HEK293 (cell line): ENCODE results near the gene C2CD2L.
A peak's percentile ranks its signal among the peaks of the same experiment; 100 is the strongest.

Experiments used
- CTCF ChIA-PET: fragments of 350-600 bp; formaldehyde crosslinking; extraction: SDS; loops from one replicate; lab custom pipeline; 2021; ENCODE audit warnings: antibody characterized with exemption; lab: Yijun Ruan, JAX
- POLR2A ChIA-PET: fragments of 300-600 bp; formaldehyde crosslinking; extraction: SDS; loops from one replicate; lab custom pipeline; 2020; ENCODE audit warnings: antibody characterized with exemption, inconsistent platforms; lab: Yijun Ruan, JAX
- H3K27ac ChIP-seq: fragments of 200-500 bp; sonication (Bioruptor generic); 2 replicates; pipeline ENCODE4 v1.5.1; 2014; ENCODE audit warnings: low read depth, low read length, control low read depth, inconsistent platforms; ENCODE audit errors: extremely low read depth
- H3K36me3 ChIP-seq, 2 experiments: fragments of 200-500 bp in 1 of 2; sonication (Bioruptor generic) in 1 of 2; 1 replicate in 1 of 2; 2 replicates in 1 of 2; pipeline ENCODE4 v1.5.1; 2014 to 2017; ENCODE audit warnings: inconsistent platforms in 2 of 2, low read length in 2 of 2; ENCODE audit not compliant: control insufficient read depth in 2 of 2, insufficient read depth in 1 of 2
- H3K4me1 ChIP-seq: fragments of 200-500 bp; sonication (Bioruptor generic); 2 replicates; pipeline ENCODE4 v1.5.1; 2014; ENCODE audit warnings: mild to moderate bottlenecking, low read length, inconsistent platforms; ENCODE audit not compliant: control insufficient read depth, insufficient read depth
- H3K4me3 ChIP-seq: 2 replicates; pipeline ENCODE4 v1.5.1; 2011; ENCODE audit warnings: low read depth, mild to moderate bottlenecking, control low read depth, low read length, moderate library complexity
- H3K9me3 ChIP-seq: fragments of 200-500 bp; sonication (Bioruptor generic); 2 replicates; pipeline ENCODE4 v1.5.1; 2014; ENCODE audit warnings: low read depth, low read length, inconsistent platforms; ENCODE audit not compliant: control insufficient read depth, insufficient read depth
- EGR2 ChIP-seq: fragments of 450-650 bp; formaldehyde crosslinking; IDR thresholded peaks from 2 replicates; pipeline ENCODE4 v1.5.1; 2016; ENCODE audit warnings: low read depth, missing biosample characterization, missing genetic modification characterization
- GLIS1 ChIP-seq: fragments of 450-650 bp; formaldehyde crosslinking; IDR thresholded peaks from 2 replicates; pipeline ENCODE4 v1.5.1; 2016; ENCODE audit warnings: missing biosample characterization, missing genetic modification characterization
- HOXA7 ChIP-seq: sonication (generic); formaldehyde crosslinking; IDR thresholded peaks from 2 replicates; pipeline ENCODE4 v1.8.1; 2022; ENCODE audit warnings: missing genetic modification reagents, borderline replicate concordance
- KLF1 ChIP-seq: fragments of 450-650 bp; formaldehyde crosslinking; IDR thresholded peaks from 2 replicates; pipeline ENCODE4 v1.5.1; 2016; ENCODE audit warnings: missing biosample characterization, missing genetic modification characterization
- PATZ1 ChIP-seq: fragments of 450-650 bp; formaldehyde crosslinking; IDR thresholded peaks from 2 replicates; pipeline ENCODE4 v1.5.1; 2016; ENCODE audit warnings: missing biosample characterization, missing genetic modification characterization
- SCRT1 ChIP-seq: fragments of 450-650 bp; formaldehyde crosslinking; IDR thresholded peaks from 2 replicates; pipeline ENCODE4 v1.5.1; 2016; ENCODE audit warnings: missing biosample characterization, missing genetic modification characterization, borderline replicate concordance
- WT1 ChIP-seq: fragments of 450-650 bp; formaldehyde crosslinking; IDR thresholded peaks from 2 replicates; pipeline ENCODE4 v1.5.1; 2016; ENCODE audit warnings: missing biosample characterization, missing genetic modification characterization
- ZBTB21 ChIP-seq: fragments of 450-650 bp; formaldehyde crosslinking; IDR thresholded peaks from 2 replicates; pipeline ENCODE4 v1.5.1; 2017; ENCODE audit warnings: missing biosample characterization, missing genetic modification characterization
- ZBTB48 ChIP-seq: fragments of 450-650 bp; formaldehyde crosslinking; IDR thresholded peaks from 2 replicates; pipeline ENCODE4 v1.5.1; 2016; ENCODE audit warnings: missing biosample characterization, missing genetic modification characterization
- ZBTB7A ChIP-seq: fragments of 450-650 bp; formaldehyde crosslinking; IDR thresholded peaks from 2 replicates; pipeline ENCODE4 v1.5.1; 2016; ENCODE audit warnings: low read depth, missing biosample characterization, missing genetic modification characterization
- ZFHX2 ChIP-seq: fragments of 450-650 bp; formaldehyde crosslinking; conservative IDR thresholded peaks from 2 replicates; pipeline ENCODE4 v1.5.1; 2016; ENCODE audit warnings: missing biosample characterization, missing genetic modification characterization
- ZIC2 ChIP-seq: fragments of 450-650 bp; formaldehyde crosslinking; IDR thresholded peaks from 2 replicates; pipeline ENCODE4 v1.5.1; 2016; ENCODE audit warnings: missing biosample characterization, missing genetic modification characterization
- ZNF157 ChIP-seq: fragments of 450-650 bp; formaldehyde crosslinking; IDR thresholded peaks from 2 replicates; pipeline ENCODE4 v1.5.1; 2016; ENCODE audit warnings: missing biosample characterization, missing genetic modification characterization
- ZNF169 ChIP-seq: fragments of 450-650 bp; formaldehyde crosslinking; IDR thresholded peaks from 2 replicates; pipeline ENCODE4 v1.5.1; 2016; ENCODE audit warnings: missing biosample characterization, missing genetic modification characterization
- ZNF335 ChIP-seq: fragments of 450-650 bp; formaldehyde crosslinking; conservative IDR thresholded peaks from 2 replicates; pipeline ENCODE4 v1.5.1; 2016; ENCODE audit warnings: missing biosample characterization, missing genetic modification characterization
- ZNF341 ChIP-seq: fragments of 450-650 bp; formaldehyde crosslinking; IDR thresholded peaks from 2 replicates; pipeline ENCODE4; 2016; ENCODE audit warnings: low read depth, missing biosample characterization, missing genetic modification characterization
- ZNF354C ChIP-seq: fragments of 450-650 bp; formaldehyde crosslinking; IDR thresholded peaks from 2 replicates; pipeline ENCODE4 v1.5.1; 2016; ENCODE audit warnings: missing biosample characterization, missing genetic modification characterization, low read depth, borderline replicate concordance
- ZNF366 ChIP-seq: fragments of 450-650 bp; formaldehyde crosslinking; conservative IDR thresholded peaks from 2 replicates; pipeline ENCODE4 v1.5.1; 2016; ENCODE audit warnings: missing biosample characterization, missing genetic modification characterization
- ZNF501 ChIP-seq: fragments of 450-650 bp; formaldehyde crosslinking; IDR thresholded peaks from 2 replicates; pipeline ENCODE4 v1.5.1; 2016; ENCODE audit warnings: missing biosample characterization, missing genetic modification characterization
- ZNF510 ChIP-seq: fragments of 450-650 bp; formaldehyde crosslinking; IDR thresholded peaks from 2 replicates; pipeline ENCODE4 v1.5.1; 2018; ENCODE audit warnings: mild to moderate bottlenecking, missing genetic modification characterization, missing biosample characterization; ENCODE audit not compliant: insufficient replicate concordance
- ZNF580 ChIP-seq: fragments of 450-650 bp; formaldehyde crosslinking; IDR thresholded peaks from 2 replicates; pipeline ENCODE4 v1.5.1; 2016; ENCODE audit warnings: missing biosample characterization, missing genetic modification characterization
- ZNF596 ChIP-seq: fragments of 450-650 bp; IDR thresholded peaks from 2 replicates; pipeline ENCODE4 v1.5.0; 2018; ENCODE audit warnings: missing biosample characterization, mild to moderate bottlenecking, missing genetic modification characterization, moderate library complexity
- ZNF658 ChIP-seq: fragments of 450-650 bp; formaldehyde crosslinking; IDR thresholded peaks from 2 replicates; pipeline ENCODE4; 2016; ENCODE audit warnings: missing biosample characterization, missing genetic modification characterization
- ZNF747 ChIP-seq: fragments of 450-650 bp; formaldehyde crosslinking; IDR thresholded peaks from 2 replicates; pipeline ENCODE4 v1.5.1; 2016; ENCODE audit warnings: missing biosample characterization, missing genetic modification characterization
- ZNF785 ChIP-seq: fragments of 450-650 bp; formaldehyde crosslinking; IDR thresholded peaks from 2 replicates; pipeline ENCODE4 v1.5.1; 2016; ENCODE audit warnings: missing biosample characterization, missing genetic modification characterization
- TF ChIP-seq, protein P1 (sequence below): fragments of 450-650 bp; formaldehyde crosslinking; IDR thresholded peaks from 2 replicates; pipeline ENCODE4 v1.5.1; 2016; ENCODE audit warnings: missing biosample characterization, missing genetic modification characterization
- TF ChIP-seq, protein P2 (sequence below): fragments of 450-650 bp; formaldehyde crosslinking; optimal IDR thresholded peaks from 2 replicates; pipeline ENCODE3; 2016; ENCODE audit warnings: missing biosample characterization, mild to moderate bottlenecking, missing genetic modification characterization
- TF ChIP-seq, protein P3 (sequence below): fragments of 450-650 bp; formaldehyde crosslinking; conservative IDR thresholded peaks from 2 replicates; pipeline ENCODE4 v1.5.1; 2016; ENCODE audit warnings: low read depth, missing biosample characterization, missing genetic modification characterization

C2CD2L gene

GRCh38 chr11:119148720-119149017 is 41.5 kb downstream of the C2CD2L start (continued):
- TF ChIP-seq ZNF658 (tag by site-specific recombination) (no peak), ZFHX2 (tag by site-specific recombination) (peak; percentile 23; the same call in 1 of the 2 replicates), ZNF510 (no peak), ZBTB7A (no peak), HOXA7 (CRISPR knock-in tag) (no peak), ZNF169 (tag by site-specific recombination) (no peak), ZBTB48 (tag by site-specific recombination) (peak; percentile 16; the same call in 1 of the 2 replicates), ZIC2 (peak; percentile 42), EGR2 (peak; percentile 30; the same call in 1 of the 2 replicates), ZNF747 (tag by site-specific recombination) (no peak), ZNF157 (tag by site-specific recombination) (no peak), ZNF596 (tag by site-specific recombination) (no peak), ZNF501 (tag by site-specific recombination) (no peak), ZNF341 (tag by site-specific recombination) (peak; percentile 25; the same call in 1 of the 2 replicates), GLIS1 (tag by site-specific recombination) (peak; percentile 77), ZNF580 (tag by site-specific recombination) (no peak), ZNF366 (tag by site-specific recombination) (no peak), ZNF785 (tag by site-specific recombination) (no peak)
- TF ChIP-seq, protein P1, sequence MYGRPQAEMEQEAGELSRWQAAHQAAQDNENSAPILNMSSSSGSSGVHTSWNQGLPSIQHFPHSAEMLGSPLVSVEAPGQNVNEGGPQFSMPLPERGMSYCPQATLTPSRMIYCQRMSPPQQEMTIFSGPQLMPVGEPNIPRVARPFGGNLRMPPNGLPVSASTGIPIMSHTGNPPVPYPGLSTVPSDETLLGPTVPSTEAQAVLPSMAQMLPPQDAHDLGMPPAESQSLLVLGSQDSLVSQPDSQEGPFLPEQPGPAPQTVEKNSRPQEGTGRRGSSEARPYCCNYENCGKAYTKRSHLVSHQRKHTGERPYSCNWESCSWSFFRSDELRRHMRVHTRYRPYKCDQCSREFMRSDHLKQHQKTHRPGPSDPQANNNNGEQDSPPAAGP, result peak; percentile 10; the same call in 1 of the 2 replicates
- TF ChIP-seq, protein P2, sequence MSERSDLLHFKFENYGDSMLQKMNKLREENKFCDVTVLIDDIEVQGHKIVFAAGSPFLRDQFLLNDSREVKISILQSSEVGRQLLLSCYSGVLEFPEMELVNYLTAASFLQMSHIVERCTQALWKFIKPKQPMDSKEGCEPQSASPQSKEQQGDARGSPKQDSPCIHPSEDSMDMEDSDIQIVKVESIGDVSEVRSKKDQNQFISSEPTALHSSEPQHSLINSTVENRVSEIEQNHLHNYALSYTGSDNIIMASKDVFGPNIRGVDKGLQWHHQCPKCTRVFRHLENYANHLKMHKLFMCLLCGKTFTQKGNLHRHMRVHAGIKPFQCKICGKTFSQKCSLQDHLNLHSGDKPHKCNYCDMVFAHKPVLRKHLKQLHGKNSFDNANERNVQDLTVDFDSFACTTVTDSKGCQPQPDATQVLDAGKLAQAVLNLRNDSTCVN, result peak; percentile 76

DNA sequence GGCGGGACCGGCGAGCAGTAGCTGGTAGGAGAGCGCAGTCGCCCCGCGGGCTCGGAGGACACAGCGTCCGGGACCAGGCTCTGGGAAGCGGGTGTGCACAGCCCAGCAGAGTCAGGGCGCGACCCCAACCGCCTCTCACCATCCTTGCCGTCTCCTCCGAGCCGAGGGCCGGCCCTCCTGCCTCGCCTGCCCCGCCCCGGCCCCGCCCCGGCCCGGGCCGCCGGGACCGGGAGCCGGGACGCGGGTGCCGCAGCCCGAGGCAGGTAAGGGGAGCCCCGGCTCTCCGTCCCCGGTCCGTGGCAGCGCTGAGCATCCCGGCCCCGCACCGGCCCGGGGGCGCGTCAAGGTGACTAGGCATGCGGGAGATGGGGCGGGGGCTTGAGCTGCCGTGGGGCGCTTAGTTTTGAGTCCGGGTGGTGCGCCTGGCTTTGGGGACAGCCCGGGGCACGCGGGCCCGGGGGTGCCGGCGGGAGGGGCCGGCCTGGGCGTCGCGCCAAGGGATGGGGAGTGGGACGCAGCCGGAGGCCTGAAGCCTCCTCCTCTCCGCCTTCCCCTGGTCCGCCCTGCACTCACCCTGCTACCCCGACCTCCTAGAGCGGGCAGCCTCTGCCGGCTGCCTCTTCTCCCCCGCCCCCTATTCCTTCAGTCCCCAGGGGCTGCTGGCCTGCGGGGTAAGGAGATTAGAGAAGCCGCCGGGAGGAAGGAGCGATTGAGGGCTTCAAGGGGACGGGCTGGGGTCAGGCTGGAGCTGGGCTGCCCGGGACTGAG is 42.1 kb downstream of the C2CD2L start, which contains the start of gene ABCG4:
Gene ABCG4, plus strand, starts transcription at position 35 of the 768 bp plus-strand sequence. CDS start 914 bp downstream, outside the sequence.
- POLR2A ChIA-PET, result interaction anchor here (1.0 to 1.8 kb wide), 2 partner anchors 20 to 168 kb away, joined by 3 to 6 read pairs; partner anchors contain the start of gene MCAM
- no peak within 1 kb of the TSS; the same call in 1 of the 2 replicates for H3K27ac ChIP-seq
- CTCF ChIA-PET, result interaction anchor here (0.7 to 1.0 kb wide), 3 partner anchors 20 to 158 kb away, joined by 3 to 4 read pairs (median 3); partner anchors contain the start of gene CBL
- H3K9me3 ChIP-seq, result no peaks in the 10 kb centered on the region
- H3K36me3 ChIP-seq, result peaks cover 0 to 8% of the 10 kb centered on the region in 2 experiments; a peak in 1 of 3 replicates
- no peaks in the 10 kb centered on the region for H3K4me1 ChIP-seq
- H3K4me3 ChIP-seq, result peak within 1 kb of the TSS; percentile 56
- TF ChIP-seq ZIC2 (peak; percentile 79), WT1 (tag by site-specific recombination) (peak; percentile 47; the same call in 1 of the 2 replicates), ZNF335 (peak; percentile 22; the same call in 1 of the 2 replicates), PATZ1 (peak; percentile 62), ZNF341 (tag by site-specific recombination) (peak; percentile 85), SCRT1 (tag by site-specific recombination) (no peak), ZNF354C (tag by site-specific recombination) (no peak), ZBTB21 (tag by site-specific recombination) (no peak), KLF1 (peak; percentile 64)
- TF ChIP-seq, protein P2, result peak; percentile 38
- TF ChIP-seq, protein P3, sequence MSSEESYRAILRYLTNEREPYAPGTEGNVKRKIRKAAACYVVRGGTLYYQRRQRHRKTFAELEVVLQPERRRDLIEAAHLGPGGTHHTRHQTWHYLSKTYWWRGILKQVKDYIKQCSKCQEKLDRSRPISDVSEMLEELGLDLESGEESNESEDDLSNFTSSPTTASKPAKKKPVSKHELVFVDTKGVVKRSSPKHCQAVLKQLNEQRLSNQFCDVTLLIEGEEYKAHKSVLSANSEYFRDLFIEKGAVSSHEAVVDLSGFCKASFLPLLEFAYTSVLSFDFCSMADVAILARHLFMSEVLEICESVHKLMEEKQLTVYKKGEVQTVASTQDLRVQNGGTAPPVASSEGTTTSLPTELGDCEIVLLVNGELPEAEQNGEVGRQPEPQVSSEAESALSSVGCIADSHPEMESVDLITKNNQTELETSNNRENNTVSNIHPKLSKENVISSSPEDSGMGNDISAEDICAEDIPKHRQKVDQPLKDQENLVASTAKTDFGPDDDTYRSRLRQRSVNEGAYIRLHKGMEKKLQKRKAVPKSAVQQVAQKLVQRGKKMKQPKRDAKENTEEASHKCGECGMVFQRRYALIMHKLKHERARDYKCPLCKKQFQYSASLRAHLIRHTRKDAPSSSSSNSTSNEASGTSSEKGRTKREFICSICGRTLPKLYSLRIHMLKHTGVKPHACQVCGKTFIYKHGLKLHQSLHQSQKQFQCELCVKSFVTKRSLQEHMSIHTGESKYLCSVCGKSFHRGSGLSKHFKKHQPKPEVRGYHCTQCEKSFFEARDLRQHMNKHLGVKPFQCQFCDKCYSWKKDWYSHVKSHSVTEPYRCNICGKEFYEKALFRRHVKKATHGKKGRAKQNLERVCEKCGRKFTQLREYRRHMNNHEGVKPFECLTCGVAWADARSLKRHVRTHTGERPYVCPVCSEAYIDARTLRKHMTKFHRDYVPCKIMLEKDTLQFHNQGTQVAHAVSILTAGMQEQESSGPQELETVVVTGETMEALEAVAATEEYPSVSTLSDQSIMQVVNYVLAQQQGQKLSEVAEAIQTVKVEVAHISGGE, result 0 out of 2 replicates have a peak, but pooled peaks have one; percentile 23
